ENCODE measurements around the gene CDH2.

The CDH2 gene

GRCh38 chr18:28198620-28199019 is 21.7 kb upstream of the CDH2 start:
- no peak for DNase-seq (ENCODE audit: low read depth)
- H3K4me3 ChIP-seq (ENCODE audit: control insufficient read depth, low read depth, low read length): no peak overlapping the region
- TF ChIP-seq CTCF (conservative IDR thresholded peaks at IDR 0.05; ENCODE audit: control insufficient read depth, insufficient read depth, low read depth, low read length): no peak

- no peak overlapping the region for H3K4me3 ChIP-seq (ENCODE audit: control insufficient read depth, low read depth, low read length)
- DNase-seq (ENCODE audit: low read depth): no peak
- TF ChIP-seq CTCF (conservative IDR thresholded peaks at IDR 0.05; ENCODE audit: control insufficient read depth, insufficient read depth, low read depth, low read length): no peak
Measured at GRCh38 chr18:28193177-28193778, 16.3 kb upstream of the CDH2 start.

- H3K4me3 ChIP-seq (ENCODE audit: control insufficient read depth, low read depth, low read length): no peak overlapping the region
- peak; percentile 85 for DNase-seq (ENCODE audit: low read depth)
- TF ChIP-seq CTCF (conservative IDR thresholded peaks at IDR 0.05; ENCODE audit: control insufficient read depth, insufficient read depth, low read depth, low read length): peak; percentile 95
Measured at GRCh38 chr18:28189400-28190239, 12.7 kb upstream of the CDH2 start.

- H3K4me3 ChIP-seq (ENCODE audit: control insufficient read depth, low read depth, low read length): no peak overlapping the region
- no peak for DNase-seq (ENCODE audit: low read depth)
- no peak for TF ChIP-seq CTCF (conservative IDR thresholded peaks at IDR 0.05; ENCODE audit: control insufficient read depth, insufficient read depth, low read depth, low read length)
Measured at GRCh38 chr18:28185121-28185520, 8.2 kb upstream of the CDH2 start.

GRCh38 chr18:28183418-28184078 is 6.6 kb upstream of the CDH2 start:
- H3K4me3 ChIP-seq (ENCODE audit: control insufficient read depth, low read depth, low read length): no peak overlapping the region
- TF ChIP-seq CTCF (conservative IDR thresholded peaks at IDR 0.05; ENCODE audit: control insufficient read depth, insufficient read depth, low read depth, low read length): no peak
- peak; percentile 34 for DNase-seq (ENCODE audit: low read depth)

GRCh38 chr18:28181616-28182015 is 4.7 kb upstream of the CDH2 start:
- no peak for TF ChIP-seq CTCF (conservative IDR thresholded peaks at IDR 0.05; ENCODE audit: control insufficient read depth, insufficient read depth, low read depth, low read length)
- no peak for DNase-seq (ENCODE audit: low read depth)
- H3K4me3 ChIP-seq (ENCODE audit: control insufficient read depth, low read depth, low read length): no peak overlapping the region
